H4 (cell line): ENCODE data around the gene UPK1A. TPM values are rescaled to one million over a fixed set of nuclear protein-coding genes. Genes with fewer than 3 reads are reported as not detected.
"Not testable (repeated sequence)": the region's sequence is repeated elsewhere in the genome, so short reads cannot be mapped to it uniquely, and the experiment has no call there.

ENCODE experiments used
- DNase-seq: peaks from one replicate; pipeline ENCODE4 v3.0.0-alpha.2; 2015; ENCODE audit warnings: low spot score
- total RNA-seq: library from RNA; depleted of rRNA; stranded (reverse); fragments of >200 nt; shearing (Covaris generic); gene quantifications from 2 replicates; pipeline ENCODE4 v1.2.3, GENCODE V29; 2014

Gene UPK1A
- total RNA-seq, 1 experiment from 2014 or later, result not detected

DNA sequence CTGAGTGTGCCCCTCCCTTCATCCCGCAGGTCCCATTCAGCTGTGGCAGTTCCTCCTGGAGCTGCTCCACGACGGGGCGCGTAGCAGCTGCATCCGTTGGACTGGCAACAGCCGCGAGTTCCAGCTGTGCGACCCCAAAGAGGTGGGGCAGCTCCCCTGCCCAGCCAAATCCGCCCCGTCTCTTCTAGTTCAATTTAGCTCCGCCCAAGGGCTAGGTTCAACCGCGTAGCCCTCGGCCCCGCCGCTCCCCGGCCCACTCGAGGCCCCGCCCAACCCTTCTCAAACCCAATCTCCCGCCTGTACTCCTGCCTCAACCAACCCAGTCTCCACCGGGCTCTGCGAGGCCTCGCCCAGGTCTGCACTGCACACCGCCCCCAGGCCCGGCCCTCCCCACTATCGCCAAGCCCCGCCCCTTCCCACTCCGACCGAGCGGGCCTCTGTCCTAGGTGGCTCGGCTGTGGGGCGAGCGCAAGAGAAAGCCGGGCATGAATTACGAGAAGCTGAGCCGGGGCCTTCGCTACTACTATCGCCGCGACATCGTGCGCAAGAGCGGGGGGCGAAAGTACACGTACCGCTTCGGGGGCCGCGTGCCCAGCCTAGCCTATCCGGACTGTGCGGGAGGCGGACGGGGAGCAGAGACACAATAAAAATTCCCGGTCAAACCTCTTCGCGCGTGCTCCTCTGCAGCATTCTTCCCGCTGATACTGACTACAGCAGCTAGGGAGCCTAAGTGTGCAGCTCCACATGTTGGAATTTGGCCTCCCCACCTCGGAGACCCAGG lies 21.9 kb upstream of the UPK1A start:
- DNase-seq, result peak; percentile 37

DNA sequence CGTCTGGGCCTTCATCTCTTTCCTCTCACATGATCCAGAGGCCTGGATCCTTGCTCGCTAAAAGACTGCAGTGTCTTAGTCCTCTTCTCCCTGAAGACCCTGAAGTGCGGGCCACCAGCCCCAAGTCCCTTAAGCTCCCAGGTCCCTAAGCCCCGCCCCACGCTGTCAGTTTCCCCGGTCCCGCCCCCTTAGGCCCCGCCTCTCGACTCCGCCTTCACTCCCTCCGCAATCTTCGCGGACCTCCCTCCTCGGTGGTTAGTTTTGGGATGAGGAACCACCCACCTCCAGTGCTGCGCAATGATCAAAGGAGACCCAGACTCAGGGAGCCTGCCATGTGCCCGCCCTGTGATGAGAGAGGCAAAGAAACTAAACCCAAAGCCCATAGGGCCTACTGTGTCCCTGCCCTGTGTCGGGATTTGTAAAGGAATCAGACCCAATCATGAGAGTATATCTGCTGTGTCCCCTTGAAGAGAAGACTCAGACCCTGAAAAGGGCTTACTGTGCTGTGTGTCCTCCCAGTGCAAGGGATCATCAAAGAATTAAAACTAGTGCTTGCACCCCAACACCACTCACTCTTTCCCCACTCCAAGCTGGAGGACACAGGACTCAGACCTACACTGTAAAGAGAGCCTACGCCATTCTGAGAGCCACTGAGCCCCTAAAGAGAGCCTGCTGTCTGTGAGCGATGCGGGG lies 21.2 kb upstream of the UPK1A start:
- DNase-seq, result no peak

DNA sequence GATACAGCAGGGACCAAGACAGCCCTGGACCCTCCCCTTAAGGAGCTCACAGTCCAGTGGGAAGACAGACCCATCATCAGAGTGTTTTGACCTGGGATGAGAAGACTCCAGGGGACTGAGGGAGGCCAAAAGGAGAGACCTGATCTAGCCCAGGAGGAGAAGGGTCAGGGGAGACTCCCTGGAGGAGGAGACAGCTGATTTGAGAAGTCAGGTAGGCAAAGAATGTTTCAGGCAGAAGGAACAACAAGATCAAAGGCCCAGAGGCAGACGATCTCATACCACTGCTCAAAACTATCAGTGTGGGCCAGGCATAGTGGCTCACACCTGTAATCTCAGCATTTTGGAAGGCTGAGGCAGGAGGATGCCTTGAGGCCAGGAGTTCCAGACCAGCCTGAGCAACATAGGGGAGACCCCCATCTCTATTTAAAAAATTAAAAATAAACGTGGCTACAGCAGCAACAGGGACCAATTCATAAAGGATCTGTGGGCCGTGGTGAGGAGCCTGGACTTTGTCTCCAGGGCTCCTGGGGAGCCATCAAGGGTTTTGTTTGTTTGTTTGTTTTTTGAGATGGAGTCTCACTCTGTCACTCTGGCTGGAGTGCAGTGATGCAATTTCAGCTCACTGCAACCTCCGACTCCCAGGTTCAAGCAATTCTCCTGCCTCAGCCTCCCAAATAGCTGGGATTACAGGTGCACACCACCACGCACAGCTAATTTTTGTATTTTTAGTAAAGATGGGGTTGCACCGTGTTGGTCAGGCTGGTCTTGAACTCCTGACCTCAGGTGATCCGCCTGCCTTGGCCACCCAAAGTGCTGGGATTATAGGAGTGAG lies 20.4 kb upstream of the UPK1A start:
- no peak for DNase-seq

GRCh38 chr19:35648017-35648961 lies 18.0 kb upstream of the UPK1A start, which contains the start of gene COX6B1:
Gene COX6B1 (plus strand): TSS chr19:35648323. CDS start chr19:35651244, 2,921 bp downstream.
- peak; percentile 100 for DNase-seq

- DNase-seq, result no peak
Measured at GRCh38 chr19:35650581-35650980, 15.7 kb upstream of the UPK1A start.

GRCh38 chr19:35654828-35655227 lies 11.5 kb upstream of the UPK1A start:
- not testable (repeated sequence) for DNase-seq

DNA sequence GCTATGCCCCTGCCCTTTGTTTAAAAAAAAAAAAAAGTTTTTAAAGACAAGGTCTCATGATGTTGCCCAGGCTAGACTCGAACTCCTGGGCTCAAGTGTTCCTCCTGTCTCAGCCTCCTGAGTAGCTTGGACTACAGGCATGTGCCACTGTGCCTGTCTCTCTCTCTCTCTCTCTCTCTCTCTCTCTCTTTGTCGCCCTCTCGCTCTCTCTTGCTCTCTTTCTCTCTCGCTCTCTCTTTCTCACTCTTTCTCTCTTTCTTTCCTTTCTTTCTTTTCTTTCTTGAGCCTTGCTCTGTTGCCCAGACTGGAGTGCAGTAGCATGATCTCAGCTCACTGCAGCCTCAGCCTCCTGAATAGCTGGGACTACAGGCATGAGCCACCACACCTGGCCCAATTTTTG lies 10.7 kb upstream of the UPK1A start:
- DNase-seq, result no peak

DNA sequence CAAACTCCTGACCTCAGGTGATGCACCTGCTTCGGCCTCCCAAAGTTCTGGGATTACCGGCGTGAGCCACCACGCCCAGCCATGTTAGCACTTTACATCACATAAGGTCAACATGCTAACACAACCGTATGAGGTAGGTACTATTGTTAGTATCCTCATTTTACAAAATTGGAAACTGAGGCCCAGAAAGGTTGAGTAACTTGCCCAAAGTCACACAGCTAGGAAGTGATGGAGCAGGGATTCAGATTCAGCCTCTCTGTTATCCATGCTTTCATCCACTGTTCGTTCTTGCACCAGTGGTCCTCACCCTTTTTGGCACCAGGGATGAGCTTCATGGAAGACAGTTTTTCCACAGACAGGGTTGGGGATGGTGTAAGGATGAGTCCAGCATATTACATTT lies 9.6 kb upstream of the UPK1A start:
- DNase-seq, result no peak

DNA sequence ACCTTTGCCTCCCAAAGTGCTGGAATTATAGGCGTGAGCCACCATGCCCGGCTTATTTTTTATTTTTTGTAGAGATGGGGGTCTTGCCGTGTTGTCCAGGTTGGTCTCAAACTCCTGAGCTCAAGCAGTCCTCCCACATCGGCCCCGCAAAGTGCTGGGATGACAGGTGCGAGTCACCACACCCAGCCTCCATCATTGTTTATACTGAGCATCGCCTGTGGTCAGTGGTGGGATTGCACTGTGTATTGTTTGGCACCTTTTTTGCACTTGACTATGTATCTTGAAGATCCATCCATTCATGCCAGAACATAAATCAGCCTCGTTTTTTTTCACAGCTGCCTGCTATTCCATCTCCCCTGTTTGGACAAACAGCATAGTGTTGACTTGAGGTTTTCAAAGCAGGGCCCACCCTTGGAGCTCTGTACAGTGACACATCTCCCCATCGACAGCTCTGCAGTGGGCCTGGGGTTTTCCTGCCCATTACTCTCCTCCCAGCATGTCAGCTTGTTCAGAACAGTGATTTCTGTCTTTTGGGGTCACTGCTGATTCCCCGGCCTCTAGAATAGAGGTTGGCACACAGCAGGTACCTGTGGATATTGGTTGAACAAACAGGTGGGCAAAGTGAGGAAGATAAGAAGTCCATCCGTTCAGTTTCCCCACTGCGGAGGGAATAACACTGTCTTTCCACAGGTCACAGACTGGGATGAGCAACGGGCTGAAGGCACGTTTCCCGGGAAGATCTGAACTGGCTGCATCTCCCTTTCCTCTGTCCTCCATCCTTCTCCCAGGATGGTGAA lies 8.2 kb upstream of the UPK1A start:
- DNase-seq, result no peak

DNA sequence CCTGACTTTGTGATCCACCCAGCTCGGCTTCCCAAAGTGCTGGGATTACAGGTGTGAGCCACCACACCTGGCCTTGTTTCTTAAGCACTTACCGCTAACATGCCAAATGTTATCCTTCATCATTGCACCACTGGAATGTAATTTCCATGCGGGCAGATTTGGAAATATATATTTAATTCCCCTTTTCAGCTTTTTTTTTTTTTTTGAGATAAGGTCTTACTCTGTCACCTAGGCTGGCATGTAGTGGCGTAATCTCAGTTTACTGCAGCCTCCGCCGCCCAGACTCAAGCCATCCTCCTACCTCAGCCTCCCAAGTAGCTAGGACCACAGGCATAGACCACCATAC lies 4.3 kb upstream of the UPK1A start:
- no peak for DNase-seq

GRCh38 chr19:35663981-35664380 lies 2.3 kb upstream of the UPK1A start:
- no peak for DNase-seq

DNA sequence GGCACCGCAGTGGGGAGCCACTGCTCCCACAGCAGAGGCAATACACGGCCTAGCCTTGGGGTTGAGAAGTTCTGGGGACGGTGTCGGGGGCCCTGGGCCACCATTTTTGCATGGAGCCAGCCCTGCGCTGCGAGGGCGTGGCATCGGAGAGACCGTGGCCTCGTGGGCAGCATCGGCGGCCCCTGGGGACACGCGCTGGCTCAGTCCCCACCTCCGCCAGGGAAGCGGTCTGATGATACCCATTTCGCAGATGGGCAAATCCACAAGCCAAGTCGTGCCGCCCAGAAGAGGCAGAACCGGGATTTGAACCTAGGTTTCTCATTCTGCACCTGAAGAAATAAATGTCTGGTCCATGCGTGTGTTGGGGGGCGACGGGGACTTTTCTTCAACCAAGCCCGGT lies 1.2 kb upstream of the UPK1A start:
- no peak for DNase-seq

GRCh38 chr19:35665604-35666003 lies 713 bp upstream of the UPK1A start:
- no peak for DNase-seq

DNA sequence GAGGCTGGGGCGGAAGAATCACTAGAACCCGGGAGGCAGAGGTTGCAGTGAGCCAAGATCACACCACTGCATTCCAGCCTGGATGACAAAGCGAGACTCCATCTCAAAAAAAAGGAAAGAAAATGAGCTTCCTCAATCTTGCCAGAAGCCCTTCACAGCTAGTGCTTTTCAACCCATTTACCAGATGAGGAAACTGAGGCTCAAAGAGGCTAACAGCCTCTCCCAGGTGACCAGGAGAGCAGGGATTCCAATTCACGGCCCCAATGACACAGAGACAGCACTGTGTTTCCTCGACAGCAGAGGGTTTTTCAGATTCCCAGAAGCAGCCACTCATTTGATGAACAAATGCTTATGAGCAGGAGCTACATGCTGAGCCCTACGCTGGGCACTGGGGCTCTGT lies 3.2 kb downstream of the UPK1A start:
- no peak for DNase-seq

GRCh38 chr19:35669974-35670373 lies 3.7 kb downstream of the UPK1A start:
- DNase-seq, result no peak

DNA sequence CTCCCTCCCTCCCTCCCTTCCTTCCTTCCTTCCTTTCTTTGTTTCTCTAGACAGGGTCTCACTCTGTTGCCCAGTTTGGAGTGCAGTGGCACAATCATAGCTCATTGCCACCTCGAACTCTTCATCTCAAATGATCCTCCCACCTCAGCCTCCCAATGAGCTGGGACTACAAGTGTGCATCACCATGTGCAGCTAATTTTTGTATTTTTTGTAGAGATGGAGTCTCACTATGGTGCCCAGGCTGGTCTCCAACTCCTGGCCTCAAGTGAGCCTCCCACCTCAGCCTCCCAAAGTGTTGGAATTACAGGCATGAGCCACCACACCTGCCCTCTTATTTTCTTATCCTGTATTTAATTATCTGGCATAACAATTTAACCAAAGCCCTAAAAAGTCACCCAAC lies 4.4 kb downstream of the UPK1A start:
- DNase-seq, result no peak

DNA sequence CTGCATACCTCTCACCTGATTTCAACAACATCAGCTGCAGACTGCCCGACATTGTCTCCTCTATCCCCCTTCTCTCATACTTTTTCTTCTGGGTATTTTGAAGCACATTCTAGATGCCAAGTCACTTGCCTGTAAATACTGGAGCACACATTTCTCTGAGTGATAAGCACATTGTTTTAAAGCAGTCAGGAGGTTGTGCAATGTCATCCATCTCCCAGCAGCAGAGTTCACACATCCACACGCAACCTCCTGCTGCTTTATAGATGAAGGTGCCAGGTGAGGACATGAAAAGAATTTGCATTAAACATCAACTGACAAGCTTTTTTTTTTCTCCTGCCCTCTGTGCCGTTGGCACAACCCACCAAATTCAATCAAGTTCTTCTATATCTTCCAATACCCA lies 5.5 kb downstream of the UPK1A start:
- DNase-seq, result no peak

- DNase-seq, result peak; percentile 65
Measured at GRCh38 chr19:35673121-35673804, 6.9 kb downstream of the UPK1A start.

DNA sequence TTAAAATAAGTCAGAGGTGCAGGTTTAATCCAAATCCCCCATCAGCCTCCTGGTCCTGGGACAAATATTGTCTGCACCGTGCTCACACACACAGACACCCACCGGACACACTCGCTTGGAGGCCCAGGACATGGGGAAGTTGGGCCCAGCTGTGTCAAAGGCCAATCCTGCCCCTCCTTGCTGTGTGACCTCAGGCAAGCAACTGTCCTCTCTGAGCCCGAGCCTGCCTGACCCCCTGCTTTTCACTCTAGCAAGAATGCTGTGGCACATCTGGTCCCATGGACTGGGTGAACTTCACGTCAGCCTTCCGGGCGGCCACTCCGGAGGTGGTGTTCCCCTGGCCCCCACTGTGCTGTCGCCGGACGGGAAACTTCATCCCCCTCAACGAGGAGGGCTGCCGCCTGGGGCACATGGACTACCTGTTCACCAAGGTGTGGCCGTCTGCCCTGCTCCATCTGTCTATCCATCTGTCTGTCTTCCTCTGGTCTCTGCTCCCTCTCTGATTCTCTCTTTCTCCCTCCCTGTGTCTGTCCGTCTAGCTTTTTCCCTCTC lies 9.3 kb downstream of the UPK1A start:
- DNase-seq, result no peak

GRCh38 chr19:35689836-35690235 lies 23.5 kb downstream of the UPK1A start:
- no peak for DNase-seq
